Mesothelial cell of epicardium (in vitro differentiated cells): ENCODE data around the gene HDHD3. TPM values are rescaled to one million over a fixed set of nuclear protein-coding genes. Genes with fewer than 3 reads are reported as not detected.

ENCODE experiments used
- DNase-seq, 2 experiments: peaks; one replicate each; pipeline ENCODE4 v3.0.0; 2021; ENCODE audit warnings: low spot score in 2 of 2; ENCODE audit not compliant: unreplicated experiment in 2 of 2
- H3K27ac Mint-ChIP-seq: 2 replicates; pipeline ENCODE4 v1.8.0; 2021; ENCODE audit warnings: mixed read lengths
- H3K27me3 Mint-ChIP-seq: 2 replicates; pipeline ENCODE4 v1.8.0; 2021; ENCODE audit warnings: low read depth, mixed read lengths
- H3K36me3 Mint-ChIP-seq: 2 replicates; pipeline ENCODE4 v1.8.0; 2021; ENCODE audit warnings: mixed read lengths
- H3K4me1 Mint-ChIP-seq: 2 replicates; pipeline ENCODE4 v1.8.0; 2021; ENCODE audit warnings: mixed read lengths
- H3K4me3 Mint-ChIP-seq: 2 replicates; pipeline ENCODE4 v1.8.0; 2021; ENCODE audit warnings: mild to moderate bottlenecking, moderate library complexity, mixed read lengths
- H3K9me3 Mint-ChIP-seq: 2 replicates; pipeline ENCODE4 v1.8.0; 2021; ENCODE audit warnings: mixed read lengths
- CTCF ChIP-seq: fragments of 200-600 bp; sonication (generic); IDR thresholded peaks from one replicate; pipeline ENCODE4 v1.5.0; 2021; ENCODE audit warnings: antibody characterized with exemption; ENCODE audit not compliant: unreplicated experiment
- total RNA-seq: library from RNA; stranded (reverse); gene quantifications from 3 replicates; pipeline ENCODE4 v1.2.1, GENCODE V29; 2021

Gene HDHD3
- total RNA-seq = 26.9 to 30.8 TPM (median 27.7 TPM) in 3 replicates

GRCh38 chr9:113376634-113377567 lies at the start of gene HDHD3:
Gene HDHD3 (minus strand): TSS chr9:113376986. CDS start chr9:113374354, 2,632 bp downstream.
- DNase-seq = peak; percentile 60 to 76
- peak within 1 kb of the TSS; percentile 89 for H3K27ac Mint-ChIP-seq

GRCh38 chr9:113425072-113425471 lies 48.3 kb upstream of the HDHD3 start:
- no peak overlapping the region for H3K4me3 Mint-ChIP-seq
- no peak overlapping the region for H3K27ac Mint-ChIP-seq
- peaks cover 9% of the 10 kb centered on the region for H3K4me1 Mint-ChIP-seq
- no peaks in the 10 kb centered on the region for H3K36me3 Mint-ChIP-seq
- H3K9me3 Mint-ChIP-seq = no peaks in the 10 kb centered on the region
- H3K27me3 Mint-ChIP-seq = no peaks in the 10 kb centered on the region
- no peak for DNase-seq
- no peak for TF ChIP-seq CTCF

More at GRCh38 chr9:113376634-113377567, at the start of gene HDHD3:
- Mint-ChIP-seq H3K9me3 (no peaks in the 10 kb centered on the region), H3K27me3 (no peaks in the 10 kb centered on the region), H3K36me3 (peaks cover 3% of the 10 kb centered on the region), H3K4me3 (peak within 1 kb of the TSS; percentile 82), H3K4me1 (peaks cover 33% of the 10 kb centered on the region)
- TF ChIP-seq CTCF = no peak

GRCh38 chr9:113421726-113422125 lies 44.9 kb upstream of the HDHD3 start:
- Mint-ChIP-seq H3K9me3 (no peaks in the 10 kb centered on the region), H3K4me1 (peaks cover 9% of the 10 kb centered on the region), H3K27me3 (no peaks in the 10 kb centered on the region), H3K36me3 (no peaks in the 10 kb centered on the region), H3K4me3 (no peak overlapping the region), H3K27ac (no peak overlapping the region)
- DNase-seq = no peak
- TF ChIP-seq CTCF = no peak

- no peaks in the 10 kb centered on the region for H3K4me1 Mint-ChIP-seq
- no peak overlapping the region for H3K27ac Mint-ChIP-seq
- no peak overlapping the region for H3K4me3 Mint-ChIP-seq
- DNase-seq = no peak
- no peaks in the 10 kb centered on the region for H3K27me3 Mint-ChIP-seq
- no peaks in the 10 kb centered on the region for H3K36me3 Mint-ChIP-seq
- H3K9me3 Mint-ChIP-seq = no peaks in the 10 kb centered on the region
- TF ChIP-seq CTCF = no peak
Observed at GRCh38 chr9:113417370-113417769, 40.6 kb upstream of the HDHD3 start.

- Mint-ChIP-seq H3K36me3 (no peaks in the 10 kb centered on the region), H3K4me1 (no peaks in the 10 kb centered on the region), H3K27ac (no peak overlapping the region), H3K27me3 (no peaks in the 10 kb centered on the region), H3K4me3 (no peak overlapping the region), H3K9me3 (no peaks in the 10 kb centered on the region)
- no peak for DNase-seq
- TF ChIP-seq CTCF = no peak
Observed at GRCh38 chr9:113416149-113416721, 39.4 kb upstream of the HDHD3 start.
